HepG2 (cell line): ENCODE measurements around the gene TMEM114. TPM values are rescaled to one million over a fixed set of nuclear protein-coding genes. Genes with fewer than 3 reads are reported as not detected.

Experiments
- BRD4 ChIP-seq: sonication (generic); formaldehyde crosslinking; IDR thresholded peaks from 2 replicates; pipeline ENCODE4 v1.4.0; 2020; ENCODE audit warnings: missing genetic modification reagents
- FOXO4 ChIP-seq: sonication (generic); formaldehyde crosslinking; conservative IDR thresholded peaks from 2 replicates; pipeline ENCODE4 v1.8.1; 2023; ENCODE audit warnings: missing genetic modification reagents
- IRF2 ChIP-seq: IDR thresholded peaks from 2 replicates; pipeline ENCODE4 v1.6.1; 2018; ENCODE audit warnings: missing genetic modification reagents, missing compliant biosample characterization
- KAT2B ChIP-seq: fragments of 150-350 bp; IDR thresholded peaks from 2 replicates; pipeline ENCODE4 v1.6.1; 2014; ENCODE audit warnings: low read depth, low read length, borderline replicate concordance
- MTA1 ChIP-seq: sonication (generic); formaldehyde crosslinking; IDR thresholded peaks from 2 replicates; pipeline ENCODE4 v1.4.0; 2020; ENCODE audit warnings: missing genetic modification reagents, mild to moderate bottlenecking, borderline replicate concordance
- NFIC ChIP-seq: IDR thresholded peaks from 2 replicates; pipeline ENCODE4 v1.6.1; 2012; ENCODE audit warnings: mild to moderate bottlenecking, low read length, inconsistent platforms
- PHF20 ChIP-seq: sonication (generic); formaldehyde crosslinking; IDR thresholded peaks from 2 replicates; pipeline ENCODE4 v1.5.0; 2020; ENCODE audit warnings: mild to moderate bottlenecking, missing genetic modification reagents
- SATB2 ChIP-seq: sonication (generic); formaldehyde crosslinking; IDR thresholded peaks from 2 replicates; pipeline ENCODE4 v1.5.0; 2020; ENCODE audit warnings: missing genetic modification reagents
- SP5 ChIP-seq: IDR thresholded peaks from 2 replicates; pipeline ENCODE4 v1.6.1; 2016; ENCODE audit warnings: low read depth, borderline replicate concordance
- ZBTB1 ChIP-seq: sonication (generic); formaldehyde crosslinking; IDR thresholded peaks from 2 replicates; pipeline ENCODE4 v1.4.0; 2020; ENCODE audit warnings: missing genetic modification reagents, borderline replicate concordance
- ZBTB2 ChIP-seq: sonication (generic); formaldehyde crosslinking; IDR thresholded peaks from 2 replicates; pipeline ENCODE4 v1.8.0; 2022; ENCODE audit warnings: low read depth, missing genetic modification reagents
- ZNF775 ChIP-seq: sonication (generic); formaldehyde crosslinking; IDR thresholded peaks from 2 replicates; pipeline ENCODE4 v1.4.0; 2020; ENCODE audit warnings: missing genetic modification reagents, mild to moderate bottlenecking, moderate library complexity, borderline replicate concordance
- polyA plus RNA-seq, 8 experiments: library from polyadenylated mRNA; depleted of rRNA in 3 of 8; stranded (reverse) in 7 of 8; unstranded in 1 of 8; fragments of >200 nt; fragmentation: Illumina TruSeq in 4 of 8; extraction: Trizol in 4 of 8; gene quantifications; 2 replicates each; pipeline versions ENCODE4 v1.2.1 to v1.2.3, GENCODE V29; 2011 to 2016; ENCODE audit warnings: low read depth in 4 of 8, missing spikeins in 1 of 8, mixed read lengths in 1 of 8; ENCODE audit not compliant: insufficient read depth in 1 of 8
- total RNA-seq, 5 experiments: library from RNA; depleted of rRNA; stranded (reverse); fragments of >200 nt; fragmentation: Illumina TruSeq; extraction: Trizol; gene quantifications; 2 replicates each; pipeline ENCODE4 v1.2.3, GENCODE V29; 2016; ENCODE audit warnings: low read depth in 1 of 5
- TF ChIP-seq, protein P1 (sequence below): sonication (generic); formaldehyde crosslinking; IDR thresholded peaks from 2 replicates; pipeline ENCODE4 v1.8.0; 2022; ENCODE audit warnings: missing genetic modification reagents, mild to moderate bottlenecking, borderline replicate concordance
- TF ChIP-seq, protein P2 (sequence below): sonication (generic); formaldehyde crosslinking; IDR thresholded peaks from 2 replicates; pipeline ENCODE4 v1.5.1; 2020; ENCODE audit warnings: missing genetic modification reagents, mild to moderate bottlenecking, borderline replicate concordance
- TF ChIP-seq, protein P3 (sequence below): IDR thresholded peaks from 2 replicates; pipeline ENCODE4 v1.6.1; 2018; ENCODE audit warnings: missing genetic modification reagents, mild to moderate bottlenecking, missing compliant biosample characterization
- TF ChIP-seq, protein P4 (sequence below): sonication (generic); formaldehyde crosslinking; IDR thresholded peaks from 2 replicates; pipeline ENCODE4 v1.4.0; 2020; ENCODE audit warnings: mild to moderate bottlenecking, missing genetic modification reagents

The TMEM114 gene
- total and polyA plus RNA-seq, 2 of the 13 experiments (the other 11 are each of a cell fraction or from before 2014, with no cell fraction given): not detected

DNA sequence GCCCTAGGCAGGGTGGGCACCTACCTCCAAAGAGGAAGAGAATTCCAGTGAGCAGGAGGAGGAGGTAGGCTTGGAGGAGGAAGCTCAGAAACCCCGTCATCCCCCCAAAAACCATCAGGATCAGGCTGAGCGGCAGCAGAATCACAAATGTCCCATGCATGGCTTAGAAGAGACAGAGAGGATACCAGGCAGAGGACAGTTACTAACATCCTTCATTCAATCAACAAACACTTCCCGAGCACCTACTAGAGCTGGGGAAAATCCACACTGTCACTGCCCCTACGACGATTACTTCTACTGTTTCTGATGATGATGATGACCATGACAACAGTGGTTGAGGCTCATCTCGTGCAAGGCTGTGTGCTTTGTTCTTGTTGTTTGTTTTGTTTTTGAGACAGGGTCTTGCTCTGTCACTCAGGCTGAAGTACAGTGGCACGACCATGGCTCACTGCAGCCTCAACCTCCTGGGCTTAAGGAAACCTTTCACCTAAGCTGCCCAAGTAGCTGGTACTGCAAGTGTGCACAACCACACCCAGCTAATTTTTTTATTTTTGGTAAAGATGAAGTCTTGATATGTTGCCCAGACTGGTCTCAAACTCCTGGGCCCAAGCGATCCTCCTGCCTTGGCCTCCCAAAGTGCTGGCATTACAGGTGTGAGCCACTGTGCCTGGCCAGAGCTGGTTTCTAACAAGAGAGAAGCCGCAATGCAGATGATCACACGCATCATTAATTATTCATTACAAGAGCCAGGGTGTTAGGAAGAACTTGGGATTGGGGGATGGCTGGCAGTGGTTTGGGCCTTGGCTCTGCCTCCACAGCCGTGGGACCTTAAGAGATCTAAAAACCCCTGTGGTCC lies 18.0 kb downstream of the TMEM114 start (continued):
- TF ChIP-seq ZBTB1 (no peak), PHF20 (CRISPR knock-in tag) (no peak), IRF2 (CRISPR knock-in tag) (no peak), KAT2B (no peak), NFIC (no peak), ZNF775 (CRISPR knock-in tag) (no peak), MTA1 (CRISPR knock-in tag) (no peak), FOXO4 (CRISPR knock-in tag) (0 out of 2 replicates have a peak, but pooled peaks have one; percentile 67), SATB2 (no peak), BRD4 (CRISPR knock-in tag) (no peak), ZBTB2 (CRISPR knock-in tag) (no peak), SP5 (CRISPR knock-in tag) (0 out of 2 replicates have a peak, but pooled peaks have one; percentile 13)
- TF ChIP-seq, protein P1, sequence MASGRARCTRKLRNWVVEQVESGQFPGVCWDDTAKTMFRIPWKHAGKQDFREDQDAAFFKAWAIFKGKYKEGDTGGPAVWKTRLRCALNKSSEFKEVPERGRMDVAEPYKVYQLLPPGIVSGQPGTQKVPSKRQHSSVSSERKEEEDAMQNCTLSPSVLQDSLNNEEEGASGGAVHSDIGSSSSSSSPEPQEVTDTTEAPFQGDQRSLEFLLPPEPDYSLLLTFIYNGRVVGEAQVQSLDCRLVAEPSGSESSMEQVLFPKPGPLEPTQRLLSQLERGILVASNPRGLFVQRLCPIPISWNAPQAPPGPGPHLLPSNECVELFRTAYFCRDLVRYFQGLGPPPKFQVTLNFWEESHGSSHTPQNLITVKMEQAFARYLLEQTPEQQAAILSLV (CRISPR knock-in tag): no peak
- TF ChIP-seq, protein P2, sequence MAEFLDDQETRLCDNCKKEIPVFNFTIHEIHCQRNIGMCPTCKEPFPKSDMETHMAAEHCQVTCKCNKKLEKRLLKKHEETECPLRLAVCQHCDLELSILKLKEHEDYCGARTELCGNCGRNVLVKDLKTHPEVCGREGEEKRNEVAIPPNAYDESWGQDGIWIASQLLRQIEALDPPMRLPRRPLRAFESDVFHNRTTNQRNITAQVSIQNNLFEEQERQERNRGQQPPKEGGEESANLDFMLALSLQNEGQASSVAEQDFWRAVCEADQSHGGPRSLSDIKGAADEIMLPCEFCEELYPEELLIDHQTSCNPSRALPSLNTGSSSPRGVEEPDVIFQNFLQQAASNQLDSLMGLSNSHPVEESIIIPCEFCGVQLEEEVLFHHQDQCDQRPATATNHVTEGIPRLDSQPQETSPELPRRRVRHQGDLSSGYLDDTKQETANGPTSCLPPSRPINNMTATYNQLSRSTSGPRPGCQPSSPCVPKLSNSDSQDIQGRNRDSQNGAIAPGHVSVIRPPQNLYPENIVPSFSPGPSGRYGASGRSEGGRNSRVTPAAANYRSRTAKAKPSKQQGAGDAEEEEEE: 0 out of 2 replicates have a peak, but pooled peaks have one; percentile 79
- TF ChIP-seq, protein P3, sequence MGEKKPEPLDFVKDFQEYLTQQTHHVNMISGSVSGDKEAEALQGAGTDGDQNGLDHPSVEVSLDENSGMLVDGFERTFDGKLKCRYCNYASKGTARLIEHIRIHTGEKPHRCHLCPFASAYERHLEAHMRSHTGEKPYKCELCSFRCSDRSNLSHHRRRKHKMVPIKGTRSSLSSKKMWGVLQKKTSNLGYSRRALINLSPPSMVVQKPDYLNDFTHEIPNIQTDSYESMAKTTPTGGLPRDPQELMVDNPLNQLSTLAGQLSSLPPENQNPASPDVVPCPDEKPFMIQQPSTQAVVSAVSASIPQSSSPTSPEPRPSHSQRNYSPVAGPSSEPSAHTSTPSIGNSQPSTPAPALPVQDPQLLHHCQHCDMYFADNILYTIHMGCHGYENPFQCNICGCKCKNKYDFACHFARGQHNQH (CRISPR knock-in tag): 0 out of 2 replicates have a peak, but pooled peaks have one; percentile 15
- TF ChIP-seq, protein P4, sequence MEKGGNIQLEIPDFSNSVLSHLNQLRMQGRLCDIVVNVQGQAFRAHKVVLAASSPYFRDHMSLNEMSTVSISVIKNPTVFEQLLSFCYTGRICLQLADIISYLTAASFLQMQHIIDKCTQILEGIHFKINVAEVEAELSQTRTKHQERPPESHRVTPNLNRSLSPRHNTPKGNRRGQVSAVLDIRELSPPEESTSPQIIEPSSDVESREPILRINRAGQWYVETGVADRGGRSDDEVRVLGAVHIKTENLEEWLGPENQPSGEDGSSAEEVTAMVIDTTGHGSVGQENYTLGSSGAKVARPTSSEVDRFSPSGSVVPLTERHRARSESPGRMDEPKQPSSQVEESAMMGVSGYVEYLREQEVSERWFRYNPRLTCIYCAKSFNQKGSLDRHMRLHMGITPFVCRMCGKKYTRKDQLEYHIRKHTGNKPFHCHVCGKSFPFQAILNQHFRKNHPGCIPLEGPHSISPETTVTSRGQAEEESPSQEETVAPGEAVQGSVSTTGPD (CRISPR knock-in tag): no peak
